HG03571 (cell line): ENCODE results near the gene KRTAP2-1.
"Not testable (repeated sequence)": the region's sequence is repeated elsewhere in the genome, so short reads cannot be mapped to it uniquely, and the experiment has no call there.

Experiments
- ATAC-seq: cut with Tn5 transposase; IDR thresholded peaks from one replicate; pipeline ENCODE4 v1.9.1; 2021; ENCODE audit not compliant: unreplicated experiment

KRTAP2-1 gene

DNA sequence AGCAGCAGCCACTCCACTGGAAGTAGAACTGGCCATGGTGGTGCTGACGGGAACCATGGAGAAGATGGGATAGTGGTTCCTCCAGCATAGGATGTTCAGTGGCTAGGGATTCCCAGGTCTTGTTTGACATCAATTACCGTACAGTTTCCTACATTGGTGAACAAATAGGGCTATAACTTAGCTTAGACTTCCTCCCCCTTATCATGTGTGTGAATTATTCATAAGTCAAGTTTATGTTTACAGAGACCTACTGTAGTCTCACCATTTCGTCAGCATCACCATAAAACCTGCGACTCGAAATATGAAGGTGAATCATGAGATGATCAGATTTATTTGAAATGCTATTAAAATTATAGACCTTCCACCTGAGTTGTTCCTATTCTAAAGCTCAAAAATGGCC lies 11.6 kb upstream of the KRTAP2-1 start:
- no peak for ATAC-seq

DNA sequence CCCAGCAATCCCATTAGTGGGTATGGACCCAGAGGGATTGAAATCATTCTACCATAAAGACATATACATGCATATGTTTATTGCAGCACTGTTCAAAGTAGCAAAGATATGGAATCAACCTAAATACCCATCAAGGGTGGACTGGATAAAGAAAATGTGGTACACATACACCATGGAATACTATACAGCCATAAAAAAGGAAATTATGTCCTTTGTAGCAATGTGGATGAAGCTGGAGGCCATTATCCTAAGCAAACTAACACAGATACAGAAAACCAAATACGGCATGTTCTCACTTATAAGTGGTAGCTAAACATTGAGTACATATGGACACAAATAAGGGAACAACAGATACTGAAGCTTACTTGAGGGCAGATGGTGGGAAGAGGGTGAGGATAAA lies 10.4 kb upstream of the KRTAP2-1 start:
- ATAC-seq, result no peak

GRCh38 chr17:41055130-41055529 lies 8.0 kb upstream of the KRTAP2-1 start, which contains the start of gene KRTAP2-2:
TSS of gene KRTAP2-2 (minus strand) at chr17:41055230. CDS start at chr17:41055211, 19 bp downstream.
- not testable (repeated sequence) for ATAC-seq

GRCh38 chr17:41054556-41054955 lies 7.4 kb upstream of the KRTAP2-1 start:
- not testable (repeated sequence) for ATAC-seq

DNA sequence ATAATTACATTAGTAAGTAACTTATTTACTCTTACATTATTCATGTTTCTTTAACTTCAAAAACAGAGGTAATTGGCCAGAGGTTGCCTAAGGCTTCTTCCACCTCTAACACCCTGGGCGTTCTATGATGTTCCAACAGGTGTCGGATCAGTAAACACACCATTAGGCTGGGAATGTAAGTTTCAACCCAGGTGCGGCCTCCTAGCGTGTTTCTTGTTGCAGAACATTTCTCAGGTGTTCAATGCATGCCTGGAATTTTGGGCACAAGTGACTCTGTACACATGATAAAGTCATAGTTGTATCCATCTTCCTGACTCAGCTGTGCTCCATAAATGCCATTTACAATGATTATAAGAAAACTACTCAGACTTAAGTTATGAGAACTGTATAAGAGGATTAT lies 6.9 kb upstream of the KRTAP2-1 start:
- ATAC-seq, result no peak

GRCh38 chr17:41052566-41052965 lies 5.5 kb upstream of the KRTAP2-1 start:
- ATAC-seq, result no peak

DNA sequence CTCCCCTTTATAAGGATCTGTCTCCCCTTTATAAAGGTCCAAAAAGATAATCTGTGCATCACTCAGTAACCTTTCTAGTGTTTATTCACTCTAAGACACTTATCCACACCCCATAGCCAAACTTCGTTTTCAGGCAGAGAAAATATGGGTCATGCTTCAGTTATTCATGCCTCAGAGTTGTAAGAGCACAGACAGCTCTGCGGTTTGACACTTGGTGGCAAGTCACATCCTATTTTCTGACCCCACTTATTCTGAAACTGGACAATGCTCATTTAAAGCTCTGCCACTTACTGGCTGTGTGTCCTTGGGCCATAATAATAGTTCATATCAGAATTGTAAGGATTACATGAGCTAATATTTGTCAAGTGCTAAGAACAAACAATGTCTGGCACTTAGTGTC lies 2.0 kb upstream of the KRTAP2-1 start:
- ATAC-seq, result no peak

- ATAC-seq, result no peak
Observed at GRCh38 chr17:41048441-41048840, 1.3 kb upstream of the KRTAP2-1 start.

DNA sequence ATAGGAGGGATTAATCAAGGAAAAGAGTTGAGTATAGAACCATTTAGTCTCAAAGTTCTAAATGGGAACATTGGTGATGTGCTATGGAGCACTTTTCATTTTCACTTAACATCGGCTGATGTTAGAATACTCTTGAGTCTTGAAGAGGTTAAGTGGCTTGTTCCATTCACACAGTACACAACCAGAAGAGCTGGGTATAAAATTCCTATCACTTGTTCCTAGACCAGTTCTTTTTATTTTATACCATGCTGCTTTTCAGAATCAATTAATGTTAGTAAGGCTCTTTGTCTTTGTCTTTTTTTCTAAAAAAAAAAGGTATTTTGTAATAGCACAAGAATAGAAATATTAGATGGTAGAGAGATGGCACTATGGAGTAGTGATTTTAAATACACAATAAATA lies 4.2 kb downstream of the KRTAP2-1 start:
- no peak for ATAC-seq

- not testable (repeated sequence) for ATAC-seq
Observed at GRCh38 chr17:41040783-41041571, 6.1 kb downstream of the KRTAP2-1 start, which contains the start of gene KRTAP1-1. TSS of gene KRTAP1-1 (minus strand) at chr17:41041450. CDS start at chr17:41041397, 53 bp downstream.

- ATAC-seq, result no peak
Observed at GRCh38 chr17:41037853-41038350, 9.2 kb downstream of the KRTAP2-1 start.

DNA sequence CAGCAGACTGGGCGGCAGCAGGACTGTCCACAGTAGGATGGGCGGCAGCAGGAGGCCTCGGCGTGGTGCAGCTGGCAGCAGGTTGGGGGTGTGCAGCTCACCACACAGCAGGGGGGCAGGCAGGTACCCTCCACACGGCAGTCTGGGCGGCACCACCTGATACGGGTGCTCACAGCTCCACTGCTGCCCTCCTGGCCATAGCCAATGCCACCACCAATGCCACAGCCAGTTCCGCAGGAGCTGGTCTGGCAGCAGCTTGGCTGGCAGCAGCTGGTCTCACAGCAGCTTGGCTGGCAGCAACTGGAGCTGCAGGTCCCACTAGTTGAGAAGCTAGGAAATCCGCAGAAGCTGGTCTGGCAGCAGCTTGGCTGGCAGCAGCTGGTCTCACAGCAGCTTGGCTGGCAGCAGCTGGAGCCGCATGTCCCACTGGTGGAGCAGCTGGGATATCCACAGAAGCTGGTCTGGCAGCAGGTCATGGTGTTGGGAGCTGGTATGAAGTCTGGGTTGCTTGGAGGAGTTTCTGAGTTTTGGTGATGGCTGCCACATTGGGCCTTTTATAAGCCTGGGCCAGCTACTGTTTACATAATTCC lies 12.7 kb downstream of the KRTAP2-1 start, which contains the start of gene KRTAP1-3:
Gene KRTAP1-3 (minus strand): TSS at position 529 of the 590 bp plus-strand sequence. CDS start 53 bp downstream, at position 476.
- not testable (repeated sequence) for ATAC-seq

GRCh38 chr17:41029633-41030245 lies 17.4 kb downstream of the KRTAP2-1 start, which contains the start of gene KRTAP1-4:
TSS of gene KRTAP1-4 (minus strand) at chr17:41030195. CDS start at chr17:41030078, 117 bp downstream.
- ATAC-seq, result no peak

DNA sequence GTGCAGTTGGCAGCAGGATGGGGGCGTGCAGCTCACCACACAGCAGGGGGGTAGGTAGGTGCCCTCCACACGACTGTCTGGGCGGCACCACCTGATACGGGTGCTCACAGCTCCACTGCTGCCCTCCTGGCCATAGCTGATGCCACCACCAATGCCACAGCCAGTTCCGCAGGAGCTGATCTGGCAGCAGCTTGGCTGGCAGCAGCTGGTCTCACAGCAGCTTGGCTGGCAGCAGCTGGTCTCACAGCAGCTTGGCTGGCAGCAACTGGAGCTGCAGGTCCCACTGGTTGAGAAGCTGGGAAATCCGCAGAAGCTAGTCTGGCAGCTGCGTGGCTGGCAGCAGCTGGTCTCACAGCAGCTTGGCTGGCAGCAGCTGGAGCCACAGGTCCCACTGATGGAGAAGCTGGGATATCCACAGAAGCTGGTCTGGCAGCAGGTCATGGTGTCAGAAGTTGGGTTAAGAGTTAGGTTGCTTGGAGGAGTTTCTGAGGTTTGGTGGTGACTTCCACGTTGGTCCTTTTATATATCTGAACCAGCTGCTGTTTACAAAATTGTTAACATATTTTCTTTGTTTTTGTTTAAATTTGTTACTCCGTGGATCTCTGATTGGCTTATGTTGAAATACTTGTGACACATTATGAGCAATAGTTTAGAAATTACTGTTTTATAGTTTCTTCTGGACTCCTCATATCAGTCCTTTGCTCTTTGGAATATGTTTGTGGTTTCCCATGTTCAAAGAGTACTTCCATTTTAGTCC lies 20.2 kb downstream of the KRTAP2-1 start, which contains the start of gene KRTAP1-5:
Gene KRTAP1-5 (minus strand): TSS at position 494 of the 757 bp plus-strand sequence. CDS start 53 bp downstream, at position 441.
- no peak for ATAC-seq

DNA sequence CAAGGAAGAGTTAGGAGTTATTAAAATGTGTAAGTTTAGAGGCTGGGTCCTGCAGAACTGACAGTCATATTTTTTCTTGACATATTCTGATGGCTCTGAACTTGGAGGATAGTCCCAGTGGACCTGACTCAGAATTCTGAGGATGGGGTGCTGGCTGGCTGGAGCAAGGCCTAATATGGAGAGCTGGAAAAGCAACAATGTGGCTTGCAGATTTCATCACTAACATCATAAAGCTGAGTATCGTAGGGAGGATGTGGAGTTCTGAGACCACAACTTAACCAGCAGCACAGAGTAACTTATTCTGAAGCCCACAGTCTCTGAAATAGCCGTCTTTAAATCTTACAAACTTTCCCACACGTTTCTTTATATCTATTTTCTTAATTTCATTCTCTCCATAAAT lies 22.4 kb downstream of the KRTAP2-1 start:
- no peak for ATAC-seq

- no peak for ATAC-seq
Observed at GRCh38 chr17:41020336-41020735, 26.8 kb downstream of the KRTAP2-1 start.

- ATAC-seq, result no peak
Observed at GRCh38 chr17:41019415-41019814, 27.7 kb downstream of the KRTAP2-1 start.

DNA sequence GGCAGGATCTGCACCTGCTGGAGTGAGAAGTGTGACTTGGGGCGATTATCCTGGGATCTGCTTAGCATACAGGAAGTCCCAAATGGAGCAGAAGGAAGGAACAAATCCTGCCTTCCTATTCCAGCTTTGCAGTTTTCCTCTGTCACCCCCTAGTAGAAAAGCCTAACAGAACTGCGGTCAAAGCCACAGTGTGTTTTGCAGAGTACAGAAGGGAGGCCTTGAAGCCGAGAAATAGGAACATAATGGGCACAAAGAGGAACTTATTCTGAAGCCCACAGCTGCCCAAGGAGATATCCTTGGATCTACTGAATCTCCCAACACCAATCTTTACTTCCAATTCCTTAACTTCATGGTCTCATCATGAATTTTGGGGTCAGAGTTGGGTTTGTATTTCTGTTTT lies 28.6 kb downstream of the KRTAP2-1 start:
- ATAC-seq, result no peak

DNA sequence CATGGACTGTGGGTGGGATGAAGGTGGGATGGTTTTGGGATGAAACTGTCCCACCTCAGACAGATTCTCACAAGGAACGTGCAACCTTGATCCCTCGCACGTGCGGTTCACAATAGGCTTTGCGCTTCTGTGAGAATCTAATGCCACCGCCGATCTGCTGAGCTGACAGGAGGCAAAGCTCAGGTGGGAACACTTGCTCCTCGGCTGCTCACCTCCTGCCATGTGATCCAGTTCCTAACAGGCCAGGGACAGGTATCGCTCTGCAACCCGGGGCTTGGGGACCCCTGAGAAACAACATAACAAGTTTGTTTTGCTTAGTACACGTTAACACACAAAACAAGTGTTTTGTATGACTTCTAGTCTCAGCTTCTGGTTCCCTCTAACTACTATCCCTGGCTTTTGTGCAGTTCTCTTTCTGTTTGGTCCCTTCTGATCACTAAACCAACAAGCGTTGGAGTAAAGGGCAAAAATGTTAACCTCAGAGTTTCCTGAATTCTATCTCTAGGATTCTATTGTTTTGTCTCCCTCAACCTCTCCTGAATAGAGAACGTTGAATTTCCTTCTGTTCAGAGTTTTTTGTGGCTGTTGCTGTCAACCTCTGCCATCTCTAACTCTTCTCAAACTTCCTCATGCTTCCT lies 30.4 kb downstream of the KRTAP2-1 start:
- ATAC-seq, result no peak

- ATAC-seq, result no peak
Observed at GRCh38 chr17:41015454-41015853, 31.7 kb downstream of the KRTAP2-1 start.
